ENCODE results near the gene MLNR. TPM values are rescaled to one million over a fixed set of nuclear protein-coding genes. Genes with fewer than 3 reads are reported as not detected.

Gene MLNR, protein sequence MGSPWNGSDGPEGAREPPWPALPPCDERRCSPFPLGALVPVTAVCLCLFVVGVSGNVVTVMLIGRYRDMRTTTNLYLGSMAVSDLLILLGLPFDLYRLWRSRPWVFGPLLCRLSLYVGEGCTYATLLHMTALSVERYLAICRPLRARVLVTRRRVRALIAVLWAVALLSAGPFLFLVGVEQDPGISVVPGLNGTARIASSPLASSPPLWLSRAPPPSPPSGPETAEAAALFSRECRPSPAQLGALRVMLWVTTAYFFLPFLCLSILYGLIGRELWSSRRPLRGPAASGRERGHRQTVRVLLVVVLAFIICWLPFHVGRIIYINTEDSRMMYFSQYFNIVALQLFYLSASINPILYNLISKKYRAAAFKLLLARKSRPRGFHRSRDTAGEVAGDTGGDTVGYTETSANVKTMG
- polyA plus RNA-seq (2012; ENCODE audit: insufficient read depth, insufficient read length), result 0.71 TPM

DNA sequence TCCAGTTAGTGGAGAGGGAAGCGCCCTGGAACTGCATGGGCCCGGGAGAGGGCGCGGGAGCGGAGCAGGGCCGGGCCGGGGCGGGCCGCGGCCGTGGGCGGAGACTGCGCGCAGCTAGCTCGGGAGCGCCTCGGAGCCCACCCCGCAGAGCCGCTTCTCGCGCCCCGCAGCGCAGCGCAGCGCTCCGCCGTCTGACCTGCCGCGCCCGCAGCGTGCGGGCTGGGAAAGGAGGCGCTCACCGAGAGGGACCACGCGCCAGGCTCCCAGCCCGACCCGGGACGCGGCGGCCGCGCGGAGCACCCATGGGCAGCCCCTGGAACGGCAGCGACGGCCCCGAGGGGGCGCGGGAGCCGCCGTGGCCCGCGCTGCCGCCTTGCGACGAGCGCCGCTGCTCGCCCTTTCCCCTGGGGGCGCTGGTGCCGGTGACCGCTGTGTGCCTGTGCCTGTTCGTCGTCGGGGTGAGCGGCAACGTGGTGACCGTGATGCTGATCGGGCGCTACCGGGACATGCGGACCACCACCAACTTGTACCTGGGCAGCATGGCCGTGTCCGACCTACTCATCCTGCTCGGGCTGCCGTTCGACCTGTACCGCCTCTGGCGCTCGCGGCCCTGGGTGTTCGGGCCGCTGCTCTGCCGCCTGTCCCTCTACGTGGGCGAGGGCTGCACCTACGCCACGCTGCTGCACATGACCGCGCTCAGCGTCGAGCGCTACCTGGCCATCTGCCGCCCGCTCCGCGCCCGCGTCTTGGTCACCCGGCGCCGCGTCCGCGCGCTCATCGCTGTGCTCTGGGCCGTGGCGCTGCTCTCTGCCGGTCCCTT, at the start of gene MLNR:
TSS of gene MLNR (plus strand) at position 303 of the 820 bp plus-strand sequence. CDS start at position 303, 0 bp downstream.
- no peak for DNase-seq (ENCODE audit: low read depth, low spot score)
- peak within 1 kb of the TSS; percentile 18; the same call in 1 of the 2 replicates for H3K4me3 ChIP-seq (ENCODE audit: low read length)

DNA sequence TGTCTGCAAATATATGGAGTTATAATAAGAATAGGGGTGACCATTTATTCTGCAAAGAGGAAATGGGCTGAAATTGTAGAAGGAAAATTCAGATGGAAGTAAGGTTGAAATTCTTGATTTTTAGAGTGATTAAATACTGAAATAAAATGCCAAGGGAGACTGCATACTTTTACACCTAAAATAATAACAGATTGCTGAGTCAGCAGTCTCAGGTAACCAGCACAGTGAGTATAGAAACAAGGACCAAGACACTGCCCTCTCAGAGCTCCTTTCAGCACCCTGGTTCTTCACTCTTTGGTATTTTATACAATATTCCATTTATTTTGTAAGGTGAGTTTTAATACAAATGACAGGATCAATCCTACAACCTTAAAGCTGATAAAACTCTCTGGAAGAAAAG, 48.8 kb upstream of the MLNR start:
- H3K4me3 ChIP-seq (ENCODE audit: low read length), result no peak overlapping the region
- no peak for DNase-seq (ENCODE audit: low read depth, low spot score)

DNA sequence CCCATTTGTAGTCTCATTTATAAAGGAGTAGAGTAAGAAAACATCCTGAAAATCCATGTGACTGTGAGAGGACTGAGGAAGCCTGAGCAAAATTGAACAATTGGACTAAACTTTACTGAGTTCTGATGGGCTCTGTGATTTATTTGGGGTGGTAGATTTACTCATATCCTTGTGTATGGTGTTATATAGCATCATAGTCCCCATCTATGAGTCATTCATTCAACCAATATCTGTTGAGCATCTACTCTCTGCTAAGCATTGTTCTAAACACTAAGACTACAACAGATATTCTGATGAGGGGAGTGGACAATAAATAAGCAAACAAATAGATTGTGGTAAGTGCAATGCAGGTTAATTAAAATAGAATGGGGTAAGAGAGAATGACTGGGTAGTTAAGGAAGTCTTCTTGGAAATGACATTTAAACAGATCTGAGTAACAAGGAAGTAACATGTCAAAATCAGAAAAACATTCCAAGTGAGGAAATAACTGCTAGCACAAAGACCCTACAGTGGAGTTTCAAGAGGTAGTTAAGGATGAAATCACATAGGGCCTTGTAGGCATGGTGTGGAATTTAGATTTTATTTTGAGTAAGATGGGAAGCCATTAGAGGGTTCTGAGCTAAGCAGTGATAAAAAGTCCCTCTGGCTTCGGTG, 36.3 kb upstream of the MLNR start:
- H3K4me3 ChIP-seq (ENCODE audit: low read length), result no peak overlapping the region
- DNase-seq (ENCODE audit: low read depth, low spot score), result no peak

DNA sequence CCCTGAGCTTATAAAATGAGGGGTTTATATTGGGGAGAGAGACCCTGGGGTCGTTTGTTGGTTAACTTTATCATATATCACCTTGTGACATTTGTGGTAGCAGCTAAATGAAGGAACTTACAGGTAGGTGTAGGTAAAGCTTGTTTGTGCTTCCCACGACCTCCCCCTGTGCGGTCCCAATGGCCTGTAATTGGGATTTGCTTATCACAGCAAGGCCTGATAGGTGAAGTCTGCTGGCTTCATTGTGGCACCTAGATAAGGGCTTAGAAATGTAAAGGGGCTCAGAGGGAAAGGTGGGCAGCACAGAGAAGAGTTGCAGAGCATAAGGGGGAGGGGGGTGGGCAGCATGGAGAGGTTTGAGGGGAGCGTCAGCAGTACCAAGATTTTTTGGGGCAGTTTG, 35.5 kb upstream of the MLNR start:
- H3K4me3 ChIP-seq (ENCODE audit: low read length), result no peak overlapping the region
- DNase-seq (ENCODE audit: low read depth, low spot score), result no peak

DNA sequence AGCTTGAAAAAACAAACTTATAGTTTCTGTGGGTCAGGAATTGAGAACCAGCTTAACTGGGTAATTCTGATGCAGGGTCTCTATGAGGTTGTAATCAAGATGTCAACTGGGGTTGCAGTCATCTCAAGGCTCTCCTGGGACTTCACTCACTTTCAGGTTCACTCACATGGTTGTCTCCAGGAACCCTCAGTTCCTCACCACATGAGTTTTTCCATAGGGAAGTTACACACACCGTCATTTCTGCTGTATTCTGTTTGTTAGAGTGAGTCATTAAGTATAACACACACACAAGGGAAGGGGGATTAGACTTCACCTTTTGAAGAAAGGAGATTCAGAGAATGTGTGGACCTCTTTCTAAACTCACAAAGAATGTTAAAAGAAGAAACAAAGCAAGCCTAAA, 34.9 kb upstream of the MLNR start:
- H3K4me3 ChIP-seq (ENCODE audit: low read length), result no peak overlapping the region
- no peak for DNase-seq (ENCODE audit: low read depth, low spot score)

DNA sequence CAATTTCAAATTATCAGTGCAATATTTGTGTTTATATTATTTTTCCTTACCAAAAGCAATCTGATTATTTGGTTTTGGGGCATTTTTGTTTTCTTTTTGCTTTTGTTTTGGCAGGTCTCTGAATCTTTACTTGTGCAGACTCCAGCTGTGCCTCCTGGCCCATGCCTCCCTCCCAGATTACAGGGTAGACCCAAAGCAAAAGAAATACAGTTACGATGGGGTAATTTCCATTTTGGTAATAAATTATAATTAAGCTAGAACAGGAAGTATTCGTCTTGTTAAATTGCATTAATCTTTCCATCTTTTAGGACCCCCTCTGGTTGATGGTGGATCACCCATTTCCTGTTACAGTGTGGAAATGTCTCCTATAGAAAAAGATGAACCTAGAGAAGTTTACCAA, 29.2 kb upstream of the MLNR start:
- DNase-seq (ENCODE audit: low read depth, low spot score), result no peak
- no peak overlapping the region for H3K4me3 ChIP-seq (ENCODE audit: low read length)

DNA sequence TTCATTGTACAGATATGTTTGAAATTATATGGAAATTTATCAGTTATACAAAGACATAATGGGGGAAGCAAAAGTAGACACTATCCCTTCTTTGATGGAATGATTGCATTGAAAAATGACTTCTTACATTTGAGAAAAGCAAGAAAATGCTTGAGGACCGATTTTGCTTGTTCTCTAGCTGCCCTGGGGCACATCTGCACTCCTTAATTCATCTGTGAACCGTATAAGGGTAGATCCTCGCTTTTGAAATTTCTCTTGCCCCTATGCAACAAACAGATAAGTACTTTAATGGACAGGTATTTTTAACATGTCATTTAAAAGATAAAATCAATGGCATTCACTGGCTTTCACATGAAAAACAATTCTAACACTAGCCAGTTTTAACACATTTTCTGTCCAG, 13.5 kb upstream of the MLNR start:
- no peak for DNase-seq (ENCODE audit: low read depth, low spot score)
- H3K4me3 ChIP-seq (ENCODE audit: low read length), result no peak overlapping the region

DNA sequence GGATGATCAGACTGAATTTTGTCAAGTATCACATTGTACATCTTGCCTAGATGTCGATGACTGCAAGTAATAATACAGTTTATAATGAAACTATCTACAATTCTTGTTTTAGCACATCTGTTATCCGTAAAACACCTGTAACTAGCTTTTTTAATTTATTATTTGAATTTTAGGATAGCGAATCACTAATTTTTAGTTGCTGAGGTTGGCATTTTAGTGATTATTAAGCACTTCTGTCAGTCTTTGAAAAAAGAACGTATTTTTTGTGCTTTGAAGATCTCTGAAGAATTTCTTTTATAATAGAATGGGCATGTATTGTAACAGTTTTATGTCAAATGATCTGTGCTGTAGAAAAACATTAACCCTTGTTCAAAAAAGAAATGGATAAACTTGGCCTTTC, 11.5 kb upstream of the MLNR start:
- no peak overlapping the region for H3K4me3 ChIP-seq (ENCODE audit: low read length)
- DNase-seq (ENCODE audit: low read depth, low spot score), result no peak

DNA sequence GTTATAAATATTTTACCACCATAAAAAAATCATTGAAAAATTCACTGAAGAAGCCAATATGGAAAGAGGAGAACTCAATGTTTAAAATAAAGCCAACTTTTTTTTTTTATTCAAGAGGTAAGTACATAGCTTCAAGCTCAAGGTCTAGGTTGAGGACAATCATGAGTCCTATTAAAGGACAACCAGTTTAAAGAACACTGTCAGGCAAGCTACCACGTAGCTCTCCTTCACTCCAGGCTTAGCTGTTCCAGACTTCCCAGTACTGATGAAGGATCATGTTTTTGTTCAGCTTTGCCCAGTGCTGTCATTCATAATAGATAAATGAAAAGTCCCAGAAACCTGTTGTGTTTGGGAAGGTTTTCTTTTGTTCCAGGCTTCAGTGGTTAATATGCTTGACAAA, 10.0 kb upstream of the MLNR start:
- no peak for DNase-seq (ENCODE audit: low read depth, low spot score)

DNA sequence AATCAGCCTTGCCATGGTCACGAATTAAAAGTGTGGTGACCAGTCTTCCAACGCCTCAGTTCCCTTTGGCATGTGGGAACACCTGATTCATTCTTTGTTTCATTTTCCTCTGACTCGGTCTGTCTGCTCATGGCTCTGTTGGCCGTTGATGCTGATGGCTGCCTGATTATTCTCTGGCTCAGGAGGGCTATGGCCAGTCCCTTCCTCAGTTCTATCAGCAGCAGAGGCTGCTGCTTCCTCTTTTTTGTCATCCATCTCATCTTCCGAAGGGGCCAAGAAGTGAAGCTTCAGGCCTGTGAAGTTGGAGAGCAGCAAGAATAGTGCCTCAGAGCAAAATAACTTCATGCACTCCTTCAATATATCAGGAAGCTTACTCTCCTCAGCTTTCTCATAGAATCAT, 9.5 kb upstream of the MLNR start:
- no peak for DNase-seq (ENCODE audit: low read depth, low spot score)
- H3K4me3 ChIP-seq (ENCODE audit: low read length), result no peak overlapping the region

More for the DNA sequence above, 10.0 kb upstream of the MLNR start:
- no peak overlapping the region for H3K4me3 ChIP-seq (ENCODE audit: low read length)

DNA sequence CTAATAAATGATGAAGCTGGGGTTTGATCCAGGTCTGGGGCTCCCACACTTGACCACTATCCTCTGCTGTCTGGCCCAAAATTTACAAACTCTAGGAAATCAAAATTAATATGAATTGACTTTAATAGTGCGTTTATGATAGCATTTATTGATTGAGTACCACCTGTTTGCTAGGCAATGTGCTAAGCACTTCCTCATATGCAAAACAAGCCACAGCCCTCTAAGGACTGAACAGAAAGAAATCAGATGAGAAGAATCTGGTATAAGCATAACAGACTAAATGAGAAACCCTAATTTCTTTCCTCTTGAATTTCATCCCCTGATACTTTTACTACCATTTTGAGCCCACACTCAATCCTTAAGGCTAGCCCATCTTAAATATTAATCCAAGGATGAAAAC, 6.6 kb upstream of the MLNR start:
- no peak overlapping the region for H3K4me3 ChIP-seq (ENCODE audit: low read length)

DNA sequence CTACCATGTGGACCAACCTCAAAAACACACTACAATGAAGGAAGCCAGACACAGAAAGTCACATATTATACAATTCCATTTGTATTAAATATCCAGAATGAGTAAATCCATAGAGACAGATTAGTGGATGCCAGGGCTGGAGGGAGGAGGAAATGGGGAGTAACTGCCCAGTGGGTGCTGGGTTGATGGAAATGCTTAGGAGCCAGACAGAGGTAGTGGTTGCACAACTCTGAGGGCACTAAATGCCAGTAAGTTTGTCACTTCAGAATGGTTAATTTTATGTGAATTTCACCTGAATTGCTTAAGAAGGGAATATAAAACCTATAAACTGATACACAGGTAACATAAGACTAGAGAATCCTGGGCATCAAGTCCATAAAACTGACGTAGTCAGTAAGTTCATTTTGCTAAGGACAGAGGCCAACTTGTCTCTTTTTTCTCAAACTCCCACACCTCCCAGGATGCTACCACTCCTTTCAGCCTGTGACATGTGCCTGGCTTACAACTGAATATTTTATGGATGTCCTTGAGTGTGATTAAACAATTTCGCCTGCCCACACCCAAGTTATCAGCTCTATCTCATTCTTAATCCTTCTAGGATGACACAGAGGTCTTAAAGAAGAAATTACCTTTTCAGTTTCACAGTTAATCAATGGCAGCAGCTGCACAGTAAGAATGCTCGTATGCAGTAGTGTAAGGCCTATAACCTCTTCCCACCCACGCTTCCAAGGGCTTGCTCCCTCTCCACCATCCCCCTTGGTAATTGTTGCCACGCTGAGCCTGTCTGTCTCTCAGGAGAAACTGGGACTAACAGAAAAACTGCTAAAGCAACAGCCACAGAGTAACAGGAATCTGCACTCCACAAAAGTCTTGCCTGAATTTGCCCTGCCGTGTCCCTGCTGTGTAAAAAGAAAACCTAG, 5.9 kb upstream of the MLNR start:
- no peak overlapping the region for H3K4me3 ChIP-seq (ENCODE audit: low read length)
- DNase-seq (ENCODE audit: low read depth, low spot score), result no peak

More for the DNA sequence above, 6.6 kb upstream of the MLNR start:
- no peak for DNase-seq (ENCODE audit: low read depth, low spot score)

DNA sequence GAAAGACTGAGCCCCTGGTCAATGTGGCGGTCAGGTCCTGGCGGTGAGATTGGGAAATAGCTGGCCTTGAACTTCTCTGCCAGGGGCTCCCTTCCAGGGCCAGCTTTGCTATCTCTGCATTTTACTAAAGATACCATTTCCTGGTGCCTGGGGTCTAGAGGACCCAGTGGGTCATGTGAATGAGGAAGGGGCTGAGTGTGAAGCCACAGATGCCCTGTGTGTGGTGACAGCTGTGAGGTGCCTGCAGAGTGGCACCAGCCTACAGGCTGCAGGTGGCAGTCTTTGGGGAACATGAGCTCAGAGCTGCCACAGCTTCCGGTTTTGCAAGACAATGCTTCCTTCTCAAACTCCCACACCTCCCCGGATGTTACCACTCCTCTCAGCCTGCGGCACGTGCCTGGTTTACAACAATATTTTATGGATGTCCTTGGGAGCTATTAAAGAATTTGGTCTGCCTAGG, 5.2 kb upstream of the MLNR start:
- DNase-seq (ENCODE audit: low read depth, low spot score), result peak; percentile 90
- H3K4me3 ChIP-seq (ENCODE audit: low read length), result peak overlapping the region; percentile 11; the same call in 1 of the 2 replicates

DNA sequence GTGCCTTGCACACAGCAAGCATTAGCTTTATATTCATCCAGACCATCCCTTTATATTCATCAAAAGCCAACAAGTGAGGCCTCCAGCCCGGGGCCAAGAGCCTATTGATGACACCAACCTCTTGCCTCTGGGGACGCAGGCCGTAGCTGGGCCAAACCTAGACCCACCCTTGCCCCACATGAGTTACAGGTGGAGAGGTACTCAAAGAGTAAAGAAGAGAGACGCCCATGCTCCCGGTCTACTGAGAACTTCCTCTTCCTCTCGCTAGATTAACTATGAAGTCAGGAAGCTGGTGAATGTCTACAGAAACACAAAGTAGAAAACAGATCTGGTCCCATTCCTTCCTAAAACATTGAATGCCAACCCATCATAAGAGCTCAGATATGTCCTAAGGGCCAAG, 3.8 kb upstream of the MLNR start:
- no peak for DNase-seq (ENCODE audit: low read depth, low spot score)

DNA sequence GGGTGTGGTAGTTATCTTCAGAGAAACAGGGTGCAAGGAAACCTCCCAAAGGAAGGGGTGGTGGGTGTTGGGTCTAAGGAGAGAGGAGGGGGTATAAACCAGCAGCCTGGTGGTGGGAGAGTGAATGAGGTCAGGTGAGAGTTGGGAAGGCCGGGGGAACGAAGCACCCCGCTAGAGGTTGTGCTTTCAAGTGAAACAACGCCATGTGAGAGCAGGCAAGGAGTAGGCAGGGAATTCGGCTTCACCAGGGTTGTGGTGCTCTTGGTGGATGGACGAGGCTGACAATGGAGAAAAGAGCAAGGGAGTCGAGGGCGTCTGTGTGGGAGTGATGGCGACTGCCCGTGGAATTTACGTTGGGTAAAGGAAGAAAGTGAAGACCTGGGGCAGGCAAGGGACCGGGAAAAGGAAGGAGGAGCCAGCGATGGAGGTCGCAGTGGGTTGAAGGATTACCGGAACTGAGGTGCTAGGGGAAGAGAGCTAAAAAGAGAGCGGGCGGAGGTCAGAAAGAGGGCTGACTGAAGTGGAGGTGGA, 2.1 kb upstream of the MLNR start:
- DNase-seq (ENCODE audit: low read depth, low spot score), result no peak
- no peak overlapping the region for H3K4me3 ChIP-seq (ENCODE audit: low read length)

More for the DNA sequence above, 3.8 kb upstream of the MLNR start:
- H3K4me3 ChIP-seq (ENCODE audit: low read length), result no peak overlapping the region

DNA sequence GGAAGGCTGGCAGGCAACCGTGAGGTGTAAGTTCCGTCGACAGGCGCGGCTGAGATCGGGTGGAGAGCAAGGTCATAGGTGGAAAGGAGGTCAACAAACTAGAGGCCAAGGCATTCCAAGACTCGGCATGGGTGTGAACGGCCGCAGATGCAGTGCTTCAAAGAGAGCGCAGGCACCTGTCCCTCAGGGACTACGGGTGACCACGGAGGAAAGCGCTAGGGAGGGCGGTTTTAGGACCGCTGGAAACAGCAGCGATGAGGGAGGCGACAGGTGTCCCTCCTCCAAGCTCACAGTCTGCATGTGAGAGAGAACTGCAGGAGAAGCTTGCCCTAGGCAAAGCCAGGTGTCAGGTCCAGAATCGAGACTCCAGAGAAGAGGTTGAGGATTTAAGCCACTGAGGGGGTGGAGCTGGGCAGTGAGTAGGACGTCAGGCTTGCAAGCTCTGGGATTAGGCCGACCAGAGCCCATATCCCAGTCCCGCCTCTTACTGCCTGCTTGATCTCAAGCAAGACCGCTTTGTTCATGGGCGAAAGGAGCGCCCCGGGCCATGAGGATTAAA, 1.6 kb upstream of the MLNR start:
- DNase-seq (ENCODE audit: low read depth, low spot score), result no peak
- H3K4me3 ChIP-seq (ENCODE audit: low read length), result no peak overlapping the region

DNA sequence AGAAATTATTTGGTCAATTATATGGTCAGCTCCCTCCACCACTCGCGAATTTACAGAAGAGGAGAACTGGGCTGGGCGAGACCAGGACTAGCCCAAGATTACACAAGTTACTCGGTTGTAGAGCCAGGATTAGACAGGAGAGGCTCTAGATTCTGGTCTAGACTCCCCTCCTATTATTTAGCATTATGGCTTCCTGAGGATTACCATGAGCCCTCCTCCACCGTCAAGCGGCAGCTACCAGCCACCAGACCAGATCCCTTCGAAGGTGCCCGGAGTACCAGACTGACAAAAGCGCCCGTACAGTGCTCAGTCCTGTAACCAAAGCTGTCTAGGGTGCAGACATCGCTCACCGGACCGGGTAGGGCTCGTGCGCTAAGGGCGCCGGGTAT, 497 bp upstream of the MLNR start:
- peak overlapping the region; percentile 18; the same call in 1 of the 2 replicates for H3K4me3 ChIP-seq (ENCODE audit: low read length)
- no peak for DNase-seq (ENCODE audit: low read depth, low spot score)

Data from Jurkat, Clone E6-1 (cell line).